GM18508 (cell line): Measurements from ENCODE around the gene DQX1.
A peak's percentile ranks its signal among the peaks of the same experiment; 100 is the strongest.
"Not testable (repeated sequence)": the region's sequence is repeated elsewhere in the genome, so short reads cannot be mapped to it uniquely, and the experiment has no call there.

Experiments
- ATAC-seq: cut with Tn5 transposase; IDR thresholded peaks from one replicate; pipeline ENCODE4 v1.9.1; 2021; ENCODE audit warnings: moderate number of reproducible peaks; ENCODE audit not compliant: insufficient read depth, unreplicated experiment

Gene DQX1

GRCh38 chr2:74525717-74526648 is at the start of gene DQX1:
TSS of gene DQX1 (minus strand) at chr2:74526231. CDS start at chr2:74525729, 502 bp downstream.
- ATAC-seq = no peak

- ATAC-seq = no peak
These were observed 49.3 kb upstream of the DQX1 start for GRCh38 chr2:74575320-74575719.

GRCh38 chr2:74573747-74574562 is 47.9 kb upstream of the DQX1 start:
- ATAC-seq = no peak

- ATAC-seq = no peak
These were observed 46.3 kb upstream of the DQX1 start for GRCh38 chr2:74572178-74572925.

GRCh38 chr2:74571058-74571457 is 45.0 kb upstream of the DQX1 start:
- ATAC-seq = peak; percentile 54

- no peak for ATAC-seq
These were observed 43.7 kb upstream of the DQX1 start for GRCh38 chr2:74569686-74570085.

GRCh38 chr2:74567881-74568280 is 41.9 kb upstream of the DQX1 start:
- no peak for ATAC-seq

- ATAC-seq = no peak
These were observed 40.7 kb upstream of the DQX1 start for GRCh38 chr2:74566754-74567085.

- no peak for ATAC-seq
These were observed 40.2 kb upstream of the DQX1 start for GRCh38 chr2:74566076-74566753.

GRCh38 chr2:74564222-74564621 is 38.2 kb upstream of the DQX1 start:
- ATAC-seq = no peak

- no peak for ATAC-seq
These were observed 36.2 kb upstream of the DQX1 start for GRCh38 chr2:74562126-74562775.

GRCh38 chr2:74561022-74561421 is 35.0 kb upstream of the DQX1 start:
- ATAC-seq = not testable (repeated sequence)

GRCh38 chr2:74560591-74560990 is 34.6 kb upstream of the DQX1 start:
- no peak for ATAC-seq

- no peak for ATAC-seq
These were observed 33.9 kb upstream of the DQX1 start for GRCh38 chr2:74559912-74560311.

GRCh38 chr2:74558284-74559230 is 32.5 kb upstream of the DQX1 start:
- no peak for ATAC-seq

GRCh38 chr2:74556831-74557370 is 30.9 kb upstream of the DQX1 start:
- ATAC-seq = no peak

GRCh38 chr2:74556159-74556558 is 30.1 kb upstream of the DQX1 start:
- no peak for ATAC-seq

- ATAC-seq = no peak
These were observed 29.6 kb upstream of the DQX1 start for GRCh38 chr2:74555610-74556103.
